ENCODE data around the gene KAZN. TPM values are rescaled to one million over a fixed set of nuclear protein-coding genes. Genes with fewer than 3 reads are reported as not detected.

Gene KAZN
- total RNA-seq, 4 donors from 2014 or later, result 9.2 to 30.6 (median 21.2) TPM

GRCh38 chr1:14745001-14745720 lies 146.7 kb downstream of the KAZN start:
- no peak for TF ChIP-seq CTCF (IDR thresholded peaks at IDR 0.05)
- ATAC-seq (ENCODE audit: low FRiP score) (no peak), DNase-seq (ENCODE audit: low spot score) (no peak)

- no peak for TF ChIP-seq CTCF (IDR thresholded peaks at IDR 0.05)
- ATAC-seq (ENCODE audit: low FRiP score), result no peak
- DNase-seq (ENCODE audit: low spot score), result no peak
These were observed 147.3 kb downstream of the KAZN start for GRCh38 chr1:14745789-14746188.

- TF ChIP-seq CTCF (IDR thresholded peaks at IDR 0.05), result no peak
- ATAC-seq (ENCODE audit: low FRiP score), result no peak
These were observed 147.9 kb downstream of the KAZN start for GRCh38 chr1:14746393-14746792.

GRCh38 chr1:14748151-14748550 lies 149.7 kb downstream of the KAZN start:
- no peak for ATAC-seq (ENCODE audit: low FRiP score)
- TF ChIP-seq CTCF (IDR thresholded peaks at IDR 0.05), result no peak
- no peak for DNase-seq (ENCODE audit: low spot score)

More at GRCh38 chr1:14746393-14746792, 147.9 kb downstream of the KAZN start:
- DNase-seq (ENCODE audit: low spot score), result no peak

- no peak for TF ChIP-seq CTCF (IDR thresholded peaks at IDR 0.05)
- no peak for ATAC-seq (ENCODE audit: low FRiP score)
- no peak for DNase-seq (ENCODE audit: low spot score)
These were observed 150.5 kb downstream of the KAZN start for GRCh38 chr1:14748977-14749376.

- TF ChIP-seq CTCF (IDR thresholded peaks at IDR 0.05), result no peak
These were observed 152.0 kb downstream of the KAZN start for GRCh38 chr1:14750490-14750889.

More at GRCh38 chr1:14750490-14750889, 152.0 kb downstream of the KAZN start:
- ATAC-seq (ENCODE audit: low FRiP score) (no peak), DNase-seq (ENCODE audit: low spot score) (no peak)

Data from omental fat pad (tissue), 4 donors.